ENCODE data around the gene HEG1. TPM values are rescaled to one million over a fixed set of nuclear protein-coding genes. Genes with fewer than 3 reads are reported as not detected.

The HEG1 gene
- total and polyA plus RNA-seq, 2 of the 4 experiments (the other 2 are of a cell fraction), result 25.6 to 43.4 TPM

GRCh38 chr3:124973290-124973689 is 82.5 kb downstream of the HEG1 start:
- no peak overlapping the region for H3K4me3 ChIP-seq (ENCODE audit: insufficient read depth, low read depth, low read length)
- no peak overlapping the region for H2AK5ac ChIP-seq (ENCODE audit: low read depth, low read length)
- ChIA-PET CTCF (no interaction called here), POLR2A (ENCODE audit: unreplicated experiment) (no interaction called here)
- in situ Hi-C loops (cut with MboI; ENCODE audit: low sequenced_read_pairs) (no loop called here), intact Hi-C loops (cut with micrococcal nuclease) (no loop called here), dilution Hi-C loops (cut with HindIII; ENCODE audit: low sequenced_read_pairs, unreplicated experiment) (no loop called here)
- no peak overlapping the region for H4K5ac ChIP-seq (ENCODE audit: low read depth, low read length)
- H3K9me1 ChIP-seq (ENCODE audit: insufficient read depth, low read length), result peaks cover 13% of the 10 kb centered on the region
- no peaks in the 10 kb centered on the region for H3K9me3 ChIP-seq (ENCODE audit: control insufficient read depth, insufficient read depth, low read length)
- no peaks in the 10 kb centered on the region for H4K20me1 ChIP-seq (ENCODE audit: insufficient read depth, low read length)
- H2BK5ac ChIP-seq (ENCODE audit: low read depth, low read length, poor library complexity, severe bottlenecking), result no peak overlapping the region
- no peak overlapping the region for H3K18ac ChIP-seq (ENCODE audit: low read depth, low read length)
- H2BK15ac ChIP-seq (ENCODE audit: low read depth, low read length), result no peak overlapping the region
- H4K8ac ChIP-seq (ENCODE audit: low read depth in 2 of 2, low read length in 2 of 2), result no peak overlapping the region
- H3K4me2 ChIP-seq (ENCODE audit: low read depth, low read length), result no peak overlapping the region
- H3K27me3 ChIP-seq (ENCODE audit: control insufficient read depth, insufficient read depth, low read length), result no peaks in the 10 kb centered on the region
- no peak overlapping the region for H3K27ac ChIP-seq (ENCODE audit: insufficient read depth, low read length)
- H3K79me1 ChIP-seq (ENCODE audit: low read depth in 1 of 2, low read length in 2 of 2), result peaks cover 3 to 7% of the 10 kb centered on the region in 2 experiments; a peak in 1 of 4 replicates
- no peak overlapping the region for H4K91ac ChIP-seq (ENCODE audit: insufficient read depth, low read depth, low read length)
- no peaks in the 10 kb centered on the region for H3K4me1 ChIP-seq (ENCODE audit: control insufficient read depth, insufficient read depth, low read length)
- H2AFZ ChIP-seq (replicated peaks; ENCODE audit: low read length, poor library complexity), result no peak overlapping the region
- no peak overlapping the region for H3K4ac ChIP-seq (ENCODE audit: low read depth, low read length)
- H3K14ac ChIP-seq (replicated peaks; ENCODE audit: low read depth, low read length), result no peak overlapping the region
- TF ChIP-seq CEBPB (IDR thresholded peaks at IDR 0.05; ENCODE audit: low read depth, low read length) (no peak), POLR2A (IDR thresholded peaks at IDR 0.05; ENCODE audit: low read depth, low read length) (no peak), RFX5 (IDR thresholded peaks at IDR 0.05; ENCODE audit: low read depth, low read length) (no peak), MXI1 (IDR thresholded peaks at IDR 0.05; ENCODE audit: borderline replicate concordance, low read depth, low read length) (no peak), RAD21 (IDR thresholded peaks at IDR 0.05; ENCODE audit: low read length) (no peak), MAZ (IDR thresholded peaks at IDR 0.05; ENCODE audit: borderline replicate concordance, low read depth, low read length) (no peak), CTCF (conservative IDR thresholded peaks at IDR 0.05; ENCODE audit: low read depth, low read length) (no peak), CHD1 (IDR thresholded peaks at IDR 0.05; ENCODE audit: low read depth, low read length) (no peak), USF2 (IDR thresholded peaks at IDR 0.05; ENCODE audit: low read depth, low read length) (no peak), RCOR1 (IDR thresholded peaks at IDR 0.05; ENCODE audit: insufficient replicate concordance, low read length) (no peak)
- DNase-seq (no peak), ATAC-seq (ENCODE audit: low read depth) (no peak)
- no peak overlapping the region for H2BK20ac ChIP-seq (ENCODE audit: low read depth, low read length)
- peaks cover 63% of the 10 kb centered on the region for H3K36me3 ChIP-seq (ENCODE audit: control insufficient read depth, insufficient read depth, low read length)
- H3K9ac ChIP-seq (ENCODE audit: low read depth, low read length), result no peak overlapping the region
- no peak overlapping the region for H3K23ac ChIP-seq (ENCODE audit: low read depth, low read length)
- H2AK9ac ChIP-seq (replicated peaks; ENCODE audit: low read depth, low read length, poor library complexity), result no peak overlapping the region
- H2BK120ac ChIP-seq (ENCODE audit: low read depth, low read length), result no peak overlapping the region
- no TSS peak for BruUV-seq (replicated peaks)
- H3K56ac ChIP-seq (ENCODE audit: extremely low read depth, insufficient read depth, low read length), result no peak overlapping the region
